Measurements from ENCODE around the gene AUTS2.

Gene AUTS2

DNA sequence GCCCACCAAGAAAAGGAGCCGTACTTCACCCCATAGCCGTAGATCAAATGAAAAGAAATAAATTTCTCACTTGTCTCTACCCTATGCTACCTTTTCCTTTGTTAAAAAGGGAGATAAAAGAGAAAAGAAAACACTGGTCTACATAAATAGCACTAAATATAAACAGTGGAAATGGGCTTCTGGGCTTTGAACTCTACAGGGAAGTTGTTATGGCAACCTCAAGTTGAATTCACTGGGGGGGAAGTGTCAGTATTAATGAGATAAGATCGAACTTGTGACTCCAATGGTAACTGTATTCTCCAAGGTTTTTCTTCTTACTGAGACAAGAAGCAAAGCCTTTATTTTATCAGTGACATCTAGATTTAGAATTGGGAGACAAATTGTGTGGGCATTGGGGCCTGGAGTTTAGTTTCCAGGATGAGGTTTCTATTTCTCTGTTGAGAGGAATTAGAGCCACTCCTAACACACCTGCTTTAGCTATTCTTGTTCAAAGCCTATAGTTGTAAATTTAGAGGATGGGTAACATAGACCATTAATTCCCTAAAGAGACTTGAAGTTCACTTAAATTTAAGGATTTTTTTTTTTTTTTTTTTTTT lies 929.3 kb downstream of the AUTS2 start:
- Histone ChIP-seq H3K9me3 (ENCODE audit: control insufficient read depth in 1 of 2, low read length in 2 of 2) (no peaks in the 10 kb centered on the region), H3K4me1 (ENCODE audit: control insufficient read depth in 1 of 2, insufficient read depth in 2 of 2, low read length in 2 of 2) (no peaks in the 10 kb centered on the region), H3K4me3 (ENCODE audit: low read depth in 1 of 2, low read length in 2 of 2) (no peak overlapping the region), H3K27me3 (ENCODE audit: control insufficient read depth in 1 of 2, insufficient read depth in 2 of 2, low read length in 2 of 2) (no peaks in the 10 kb centered on the region), H3K27ac (ENCODE audit: low read depth, low read length) (no peak overlapping the region), H3K36me3 (ENCODE audit: control insufficient read depth in 1 of 2, insufficient read depth in 2 of 2, low read length in 2 of 2) (no peaks in the 10 kb centered on the region), H3K9ac (ENCODE audit: low read depth in 1 of 2, low read length in 2 of 2) (no peak overlapping the region)

DNA sequence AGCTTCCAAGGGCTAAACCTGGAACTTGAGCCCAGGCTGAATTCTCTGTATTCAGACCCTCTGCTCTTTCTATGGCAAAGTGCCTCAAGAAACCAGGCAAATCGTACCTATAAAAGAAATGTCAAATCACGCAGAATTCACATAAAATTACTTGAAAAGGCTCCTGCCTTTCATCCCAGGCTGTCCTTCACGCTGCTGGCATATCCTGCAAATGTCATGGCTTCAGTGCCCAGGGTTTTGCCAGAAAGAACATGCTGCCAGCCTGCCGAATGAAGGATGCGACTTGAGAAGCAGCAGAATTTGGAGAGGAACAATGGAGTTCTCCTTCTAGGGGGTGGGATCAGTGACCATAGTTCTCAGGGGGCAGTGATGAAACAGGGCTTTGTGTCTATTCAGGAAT lies 931.2 kb downstream of the AUTS2 start:
- Histone ChIP-seq H3K4me3 (ENCODE audit: low read depth in 1 of 2, low read length in 2 of 2) (no peak overlapping the region), H3K4me1 (ENCODE audit: control insufficient read depth in 1 of 2, insufficient read depth in 2 of 2, low read length in 2 of 2) (no peaks in the 10 kb centered on the region), H3K9me3 (ENCODE audit: control insufficient read depth in 1 of 2, low read length in 2 of 2) (no peaks in the 10 kb centered on the region), H3K27me3 (ENCODE audit: control insufficient read depth in 1 of 2, insufficient read depth in 2 of 2, low read length in 2 of 2) (no peaks in the 10 kb centered on the region), H3K36me3 (ENCODE audit: control insufficient read depth in 1 of 2, insufficient read depth in 2 of 2, low read length in 2 of 2) (no peaks in the 10 kb centered on the region), H3K9ac (ENCODE audit: low read depth in 1 of 2, low read length in 2 of 2) (no peak overlapping the region), H3K27ac (ENCODE audit: low read depth, low read length) (no peak overlapping the region)

DNA sequence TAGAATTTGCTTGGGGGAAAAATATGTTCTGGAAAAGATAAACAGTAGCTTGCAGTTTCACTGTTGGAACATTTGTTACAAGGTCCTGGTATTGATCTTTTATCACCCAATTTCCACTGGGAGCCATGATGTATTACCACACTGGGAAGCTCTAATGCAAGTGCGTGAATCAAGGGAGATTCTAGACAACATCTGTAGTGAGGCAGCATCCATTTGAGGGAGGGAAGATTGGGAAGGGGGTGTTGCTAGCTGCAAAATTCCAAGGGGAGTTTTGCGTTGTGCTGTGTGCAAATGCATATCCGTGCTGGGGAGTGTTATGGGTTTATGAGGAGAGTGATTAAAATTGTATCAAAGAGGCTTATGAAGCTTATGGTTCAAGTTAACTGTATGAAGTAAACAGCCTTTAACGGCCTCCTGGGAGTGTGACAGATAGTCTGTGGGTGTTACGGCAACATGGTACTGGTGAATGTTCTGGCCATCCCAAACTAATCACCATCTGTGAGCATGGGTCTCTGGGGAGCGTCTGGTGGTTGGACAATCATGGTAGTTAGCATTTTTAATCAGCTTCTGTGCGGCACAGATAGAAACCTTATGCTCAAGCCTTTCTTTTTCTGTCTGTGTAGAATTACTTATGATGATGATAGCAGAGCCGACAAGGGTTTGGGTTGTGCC lies 931.8 kb downstream of the AUTS2 start:
- Histone ChIP-seq H3K4me1 (ENCODE audit: control insufficient read depth in 1 of 2, insufficient read depth in 2 of 2, low read length in 2 of 2) (no peaks in the 10 kb centered on the region), H3K27ac (ENCODE audit: low read depth, low read length) (no peak overlapping the region), H3K4me3 (ENCODE audit: low read depth in 1 of 2, low read length in 2 of 2) (no peak overlapping the region), H3K9ac (ENCODE audit: low read depth in 1 of 2, low read length in 2 of 2) (no peak overlapping the region), H3K36me3 (ENCODE audit: control insufficient read depth in 1 of 2, insufficient read depth in 2 of 2, low read length in 2 of 2) (no peaks in the 10 kb centered on the region), H3K9me3 (ENCODE audit: control insufficient read depth in 1 of 2, low read length in 2 of 2) (no peaks in the 10 kb centered on the region), H3K27me3 (ENCODE audit: control insufficient read depth in 1 of 2, insufficient read depth in 2 of 2, low read length in 2 of 2) (no peaks in the 10 kb centered on the region)

DNA sequence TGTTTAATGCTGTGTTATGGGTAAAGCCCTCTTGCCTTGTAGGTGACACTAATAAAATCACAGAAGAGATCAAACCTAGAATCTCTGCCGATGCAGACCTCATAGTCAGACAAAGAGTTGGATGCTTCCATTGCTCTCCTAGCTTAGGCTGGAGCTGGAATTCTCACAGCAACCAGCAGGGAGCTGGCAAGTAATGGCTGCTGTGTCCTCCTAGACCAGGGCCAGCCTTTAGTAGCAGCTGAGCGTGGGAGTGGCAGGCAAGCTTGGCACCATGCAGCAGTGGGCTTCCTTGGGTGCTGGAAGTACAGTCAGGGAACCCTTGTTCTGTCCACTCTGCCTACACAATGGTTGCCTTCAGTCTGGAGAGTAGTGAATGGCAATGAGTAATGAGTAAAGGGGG lies 935.3 kb downstream of the AUTS2 start:
- H3K27ac ChIP-seq (ENCODE audit: low read depth, low read length) = no peak overlapping the region
- H3K9me3 ChIP-seq (ENCODE audit: control insufficient read depth in 1 of 2, low read length in 2 of 2) = no peaks in the 10 kb centered on the region
- H3K4me1 ChIP-seq (ENCODE audit: control insufficient read depth in 1 of 2, insufficient read depth in 2 of 2, low read length in 2 of 2) = no peaks in the 10 kb centered on the region
- no peak overlapping the region for H3K4me3 ChIP-seq (ENCODE audit: low read depth in 1 of 2, low read length in 2 of 2)
- H3K27me3 ChIP-seq (ENCODE audit: control insufficient read depth in 1 of 2, insufficient read depth in 2 of 2, low read length in 2 of 2) = no peaks in the 10 kb centered on the region
- no peaks in the 10 kb centered on the region for H3K36me3 ChIP-seq (ENCODE audit: control insufficient read depth in 1 of 2, insufficient read depth in 2 of 2, low read length in 2 of 2)
- H3K9ac ChIP-seq (ENCODE audit: low read depth in 1 of 2, low read length in 2 of 2) = no peak overlapping the region

DNA sequence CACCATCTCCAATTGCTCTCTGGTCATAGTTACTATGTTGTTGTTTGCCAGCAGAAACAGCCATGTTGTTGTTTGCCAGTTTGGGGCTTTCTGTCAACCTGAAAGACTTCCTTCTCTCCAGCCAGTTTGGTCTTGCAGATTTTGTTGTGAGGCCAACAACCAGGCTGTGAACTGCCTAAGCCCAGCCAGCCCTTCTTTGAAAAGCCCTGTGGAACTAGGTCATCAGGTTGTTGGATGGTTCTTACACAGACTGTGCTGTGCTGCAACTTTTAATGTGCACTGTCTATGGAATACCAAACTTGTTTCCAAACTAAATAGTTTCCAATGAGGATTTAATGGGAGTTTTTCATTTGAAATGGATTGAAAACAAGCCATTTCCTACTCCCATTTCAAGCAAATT lies 940.9 kb downstream of the AUTS2 start:
- no peaks in the 10 kb centered on the region for H3K36me3 ChIP-seq (ENCODE audit: control insufficient read depth in 1 of 2, insufficient read depth in 2 of 2, low read length in 2 of 2)
- no peaks in the 10 kb centered on the region for H3K27me3 ChIP-seq (ENCODE audit: control insufficient read depth in 1 of 2, insufficient read depth in 2 of 2, low read length in 2 of 2)
- H3K9me3 ChIP-seq (ENCODE audit: control insufficient read depth in 1 of 2, low read length in 2 of 2) = no peaks in the 10 kb centered on the region
- no peak overlapping the region for H3K9ac ChIP-seq (ENCODE audit: low read depth in 1 of 2, low read length in 2 of 2)
- H3K27ac ChIP-seq (ENCODE audit: low read depth, low read length) = no peak overlapping the region
- no peak overlapping the region for H3K4me3 ChIP-seq (ENCODE audit: low read depth in 1 of 2, low read length in 2 of 2)
- H3K4me1 ChIP-seq (ENCODE audit: control insufficient read depth in 1 of 2, insufficient read depth in 2 of 2, low read length in 2 of 2) = peaks cover 5% of the 10 kb centered on the region in 2 donors

DNA sequence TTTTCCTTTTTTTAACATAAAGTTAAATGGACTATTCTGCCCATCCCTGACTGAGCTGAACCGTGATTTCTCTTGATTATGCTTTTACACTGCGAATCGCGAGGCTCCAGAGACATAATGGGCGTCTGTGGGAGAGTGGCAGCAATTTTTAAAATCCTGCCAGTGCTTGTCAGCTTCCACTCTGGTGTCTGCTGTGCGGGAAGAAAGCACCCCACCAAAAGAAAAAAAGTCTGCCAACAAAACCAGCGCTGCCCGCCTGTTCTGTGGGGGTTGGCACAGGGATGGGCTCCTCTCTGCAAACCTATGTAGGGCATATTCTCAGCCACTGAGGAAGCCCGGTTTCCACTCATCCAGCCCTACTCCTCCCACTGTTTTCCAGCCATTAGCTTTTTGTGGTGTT lies 941.3 kb downstream of the AUTS2 start:
- Histone ChIP-seq H3K9me3 (ENCODE audit: control insufficient read depth in 1 of 2, low read length in 2 of 2) (no peaks in the 10 kb centered on the region), H3K4me3 (ENCODE audit: low read depth in 1 of 2, low read length in 2 of 2) (no peak overlapping the region), H3K9ac (ENCODE audit: low read depth in 1 of 2, low read length in 2 of 2) (no peak overlapping the region), H3K36me3 (ENCODE audit: control insufficient read depth in 1 of 2, insufficient read depth in 2 of 2, low read length in 2 of 2) (no peaks in the 10 kb centered on the region), H3K27ac (ENCODE audit: low read depth, low read length) (no peak overlapping the region), H3K4me1 (ENCODE audit: control insufficient read depth in 1 of 2, insufficient read depth in 2 of 2, low read length in 2 of 2) (peaks cover 5% of the 10 kb centered on the region in 2 donors), H3K27me3 (ENCODE audit: control insufficient read depth in 1 of 2, insufficient read depth in 2 of 2, low read length in 2 of 2) (no peaks in the 10 kb centered on the region)

DNA sequence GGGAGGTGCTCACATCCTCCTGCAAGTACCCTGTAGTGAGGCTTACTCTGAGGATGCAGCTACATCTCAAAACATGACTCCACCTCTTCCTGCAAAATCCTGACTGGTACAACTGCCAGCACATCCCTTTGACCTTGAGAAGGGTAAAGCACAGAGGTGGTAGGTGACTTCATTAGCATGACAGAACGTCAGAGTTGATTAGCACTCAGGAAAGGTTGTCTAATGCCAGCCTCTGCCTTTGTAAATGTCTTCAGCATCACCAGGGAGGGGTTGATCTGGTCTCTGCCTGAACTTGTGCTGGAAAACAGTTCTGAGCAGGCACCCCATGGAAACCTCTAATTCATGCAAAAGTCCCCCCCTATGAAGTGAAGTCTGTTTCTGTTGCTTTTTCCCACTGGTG lies 942.4 kb downstream of the AUTS2 start:
- Histone ChIP-seq H3K4me1 (ENCODE audit: control insufficient read depth in 1 of 2, insufficient read depth in 2 of 2, low read length in 2 of 2) (peaks cover 5% of the 10 kb centered on the region in 2 donors), H3K9ac (ENCODE audit: low read depth in 1 of 2, low read length in 2 of 2) (no peak overlapping the region), H3K27me3 (ENCODE audit: control insufficient read depth in 1 of 2, insufficient read depth in 2 of 2, low read length in 2 of 2) (no peaks in the 10 kb centered on the region), H3K9me3 (ENCODE audit: control insufficient read depth in 1 of 2, low read length in 2 of 2) (no peaks in the 10 kb centered on the region), H3K36me3 (ENCODE audit: control insufficient read depth in 1 of 2, insufficient read depth in 2 of 2, low read length in 2 of 2) (no peaks in the 10 kb centered on the region), H3K27ac (ENCODE audit: low read depth, low read length) (no peak overlapping the region), H3K4me3 (ENCODE audit: low read depth in 1 of 2, low read length in 2 of 2) (no peak overlapping the region)

DNA sequence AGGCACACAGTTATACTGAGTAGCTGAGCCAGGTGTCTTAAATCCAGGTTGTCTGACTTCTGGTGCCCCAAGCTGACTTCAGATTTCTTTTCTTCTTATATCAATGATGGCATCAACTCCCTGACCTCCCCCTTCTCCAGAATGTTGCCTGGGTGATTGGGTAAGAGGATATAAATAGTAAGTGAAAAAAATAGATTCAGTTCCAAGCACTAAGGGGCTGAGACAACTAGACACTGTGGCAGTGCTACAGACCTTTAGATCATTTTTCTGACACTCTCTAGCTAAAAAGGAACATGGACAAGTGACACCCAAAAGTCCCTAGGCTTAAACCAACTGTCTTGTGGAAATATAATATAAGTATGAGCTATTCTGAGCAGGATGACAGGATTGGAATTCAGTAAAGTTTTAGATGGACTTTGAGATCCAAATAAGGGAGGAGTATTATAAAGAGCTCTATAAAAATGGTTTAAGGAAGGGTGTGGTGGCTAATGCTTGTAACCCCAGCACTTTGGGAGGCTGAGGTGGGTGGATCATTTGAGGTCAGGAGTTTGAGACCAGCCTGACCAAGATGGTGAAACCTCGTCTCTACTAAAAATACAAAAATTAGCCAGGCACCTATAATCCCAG lies 944.6 kb downstream of the AUTS2 start:
- H3K9me3 ChIP-seq (ENCODE audit: control insufficient read depth in 1 of 2, low read length in 2 of 2) = no peaks in the 10 kb centered on the region
- H3K4me3 ChIP-seq (ENCODE audit: low read depth in 1 of 2, low read length in 2 of 2) = no peak overlapping the region
- no peaks in the 10 kb centered on the region for H3K36me3 ChIP-seq (ENCODE audit: control insufficient read depth in 1 of 2, insufficient read depth in 2 of 2, low read length in 2 of 2)
- H3K4me1 ChIP-seq (ENCODE audit: control insufficient read depth in 1 of 2, insufficient read depth in 2 of 2, low read length in 2 of 2) = peaks cover 5% of the 10 kb centered on the region in 2 donors
- H3K27me3 ChIP-seq (ENCODE audit: control insufficient read depth in 1 of 2, insufficient read depth in 2 of 2, low read length in 2 of 2) = no peaks in the 10 kb centered on the region
- no peak overlapping the region for H3K27ac ChIP-seq (ENCODE audit: low read depth, low read length)
- H3K9ac ChIP-seq (ENCODE audit: low read depth in 1 of 2, low read length in 2 of 2) = no peak overlapping the region

DNA sequence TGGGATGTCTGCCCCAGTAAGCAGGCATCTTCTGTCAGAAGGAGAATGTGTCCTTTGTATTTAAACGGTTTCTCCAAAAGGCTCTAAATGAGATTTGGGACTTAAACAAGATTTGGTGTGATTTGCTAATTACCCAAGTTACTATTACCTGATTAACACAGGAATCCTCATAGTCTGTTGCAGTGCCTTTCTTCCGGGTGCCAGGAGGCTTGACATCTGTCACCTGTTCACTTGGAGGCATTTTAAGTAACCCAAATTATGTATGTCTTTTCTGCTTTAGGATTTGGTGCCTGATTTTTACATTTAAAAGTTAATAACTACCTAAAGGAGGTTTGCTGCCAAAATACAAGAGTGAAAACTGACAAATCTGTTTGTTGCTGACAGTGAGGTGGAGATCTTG lies 945.7 kb downstream of the AUTS2 start:
- Histone ChIP-seq H3K4me1 (ENCODE audit: control insufficient read depth in 1 of 2, insufficient read depth in 2 of 2, low read length in 2 of 2) (peaks cover 5% of the 10 kb centered on the region in 2 donors), H3K9ac (ENCODE audit: low read depth in 1 of 2, low read length in 2 of 2) (no peak overlapping the region), H3K27ac (ENCODE audit: low read depth, low read length) (no peak overlapping the region), H3K4me3 (ENCODE audit: low read depth in 1 of 2, low read length in 2 of 2) (no peak overlapping the region), H3K27me3 (ENCODE audit: control insufficient read depth in 1 of 2, insufficient read depth in 2 of 2, low read length in 2 of 2) (no peaks in the 10 kb centered on the region), H3K36me3 (ENCODE audit: control insufficient read depth in 1 of 2, insufficient read depth in 2 of 2, low read length in 2 of 2) (no peaks in the 10 kb centered on the region), H3K9me3 (ENCODE audit: control insufficient read depth in 1 of 2, low read length in 2 of 2) (no peaks in the 10 kb centered on the region)

DNA sequence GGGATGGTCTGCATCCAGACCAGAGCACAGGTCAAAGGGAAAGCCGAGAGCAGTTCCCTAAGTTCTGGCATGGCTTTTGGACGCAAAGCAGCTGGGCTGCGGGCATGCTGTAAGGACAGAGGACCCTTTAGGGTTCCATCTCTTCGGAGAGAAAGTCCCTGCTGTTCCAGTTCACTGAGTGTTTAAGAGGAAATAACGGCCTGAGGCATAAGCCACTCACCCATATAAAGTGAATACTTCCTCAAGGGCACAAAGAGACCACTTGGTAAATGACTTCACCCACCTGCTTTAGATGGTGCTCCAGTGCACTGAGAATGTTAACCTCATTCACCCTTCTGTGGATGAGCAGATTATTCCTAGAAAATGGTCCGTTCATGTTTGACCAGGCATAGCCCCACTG lies 946.9 kb downstream of the AUTS2 start:
- Histone ChIP-seq H3K27me3 (ENCODE audit: control insufficient read depth in 1 of 2, insufficient read depth in 2 of 2, low read length in 2 of 2) (no peaks in the 10 kb centered on the region), H3K9me3 (ENCODE audit: control insufficient read depth in 1 of 2, low read length in 2 of 2) (no peaks in the 10 kb centered on the region), H3K36me3 (ENCODE audit: control insufficient read depth in 1 of 2, insufficient read depth in 2 of 2, low read length in 2 of 2) (no peaks in the 10 kb centered on the region), H3K27ac (ENCODE audit: low read depth, low read length) (no peak overlapping the region), H3K9ac (ENCODE audit: low read depth in 1 of 2, low read length in 2 of 2) (no peak overlapping the region), H3K4me3 (ENCODE audit: low read depth in 1 of 2, low read length in 2 of 2) (no peak overlapping the region), H3K4me1 (ENCODE audit: control insufficient read depth in 1 of 2, insufficient read depth in 2 of 2, low read length in 2 of 2) (peaks cover 5% of the 10 kb centered on the region in 2 donors)
